ENCODE measurements around the gene SNAPC2. TPM values are rescaled to one million over a fixed set of nuclear protein-coding genes. Genes with fewer than 3 reads are reported as not detected.
"Not testable (repeated sequence)": the region's sequence is repeated elsewhere in the genome, so short reads cannot be mapped to it uniquely, and the experiment has no call there.

SNAPC2 gene
- total RNA-seq, 1 experiment from 2014 or later, result 42.4 TPM

DNA sequence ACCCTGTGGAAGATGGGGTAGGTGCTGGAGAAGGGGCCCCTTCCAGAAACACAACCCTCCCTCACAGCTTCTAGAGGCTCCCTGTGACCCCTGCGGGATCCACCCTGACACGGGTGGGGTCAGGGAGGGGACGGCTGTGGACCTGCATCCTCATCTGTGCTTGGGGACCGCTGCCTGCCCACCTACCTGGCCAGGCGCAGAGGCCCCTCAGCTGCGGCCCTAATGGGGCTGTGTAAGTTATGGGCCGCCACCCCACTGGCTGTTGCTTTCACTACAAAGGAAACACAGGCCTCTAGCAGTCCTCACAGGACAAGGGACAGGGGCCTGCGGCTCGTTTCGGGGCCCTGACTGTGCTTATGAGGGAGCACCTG is 12.8 kb downstream of the SNAPC2 start:
- no peak for DNase-seq (ENCODE audit: low read depth)

DNA sequence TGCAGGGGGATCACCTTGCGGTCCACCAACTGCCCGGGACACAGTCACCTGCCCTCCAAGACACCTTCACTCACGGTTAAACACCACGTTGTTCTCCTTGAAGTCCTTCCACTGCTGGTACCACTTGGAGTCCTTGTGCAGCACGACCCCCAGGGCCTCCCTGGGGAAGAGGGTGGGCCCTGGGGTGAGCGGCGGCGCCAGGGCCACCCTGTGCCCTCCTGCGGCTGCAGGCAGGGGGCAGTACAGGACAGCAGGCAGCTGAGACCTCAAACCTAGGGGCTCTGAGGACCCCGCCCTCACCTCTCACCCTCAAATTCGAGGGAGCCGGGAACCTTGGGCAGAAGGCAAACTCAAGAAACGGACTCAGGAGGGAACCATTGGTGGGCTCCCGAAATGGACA is 13.3 kb downstream of the SNAPC2 start:
- no peak for DNase-seq (ENCODE audit: low read depth)

DNA sequence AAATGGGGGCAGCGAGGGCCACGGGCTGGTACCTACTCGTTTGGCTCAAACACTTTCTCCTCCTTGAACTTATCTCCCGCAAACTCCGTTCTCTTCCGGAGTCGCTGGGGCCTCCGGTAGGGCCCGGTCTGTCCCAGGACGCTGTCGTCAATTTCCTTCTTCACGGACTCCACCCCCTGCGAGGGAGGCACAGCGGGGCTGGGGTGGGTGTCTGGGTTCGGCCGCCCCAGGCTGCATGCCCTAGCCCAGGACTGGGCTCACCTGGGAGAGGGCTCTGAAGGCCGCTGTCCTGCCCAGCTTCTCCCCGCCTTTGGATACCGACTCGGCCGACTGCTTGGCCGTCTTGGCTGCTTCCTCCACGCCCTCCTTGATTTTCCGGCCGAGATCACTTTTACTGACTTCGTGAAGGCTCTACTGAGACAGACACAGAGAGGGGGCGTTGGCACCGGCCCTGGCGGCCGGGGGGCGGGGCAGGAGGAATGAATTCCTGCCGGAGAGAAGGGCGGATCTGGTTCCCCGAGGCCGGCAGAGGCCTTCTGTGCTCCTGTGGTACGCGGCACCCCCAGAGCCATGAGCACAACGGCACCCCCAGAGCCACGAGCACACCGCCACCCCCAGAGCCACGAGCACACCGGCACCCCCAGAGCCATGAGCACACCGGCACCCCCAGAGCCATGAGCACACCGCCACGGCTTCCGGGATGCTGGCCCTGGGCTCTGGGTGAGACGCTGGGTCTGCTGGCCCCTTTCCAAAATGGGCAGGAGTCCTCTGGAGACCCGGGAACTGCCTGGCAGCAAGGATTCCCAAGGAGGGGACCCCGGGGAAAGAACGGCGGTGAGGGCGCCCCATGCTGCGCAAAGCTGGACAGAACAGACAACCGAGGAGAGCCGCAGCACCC is 13.9 kb downstream of the SNAPC2 start:
- no peak for DNase-seq (ENCODE audit: low read depth)

DNA sequence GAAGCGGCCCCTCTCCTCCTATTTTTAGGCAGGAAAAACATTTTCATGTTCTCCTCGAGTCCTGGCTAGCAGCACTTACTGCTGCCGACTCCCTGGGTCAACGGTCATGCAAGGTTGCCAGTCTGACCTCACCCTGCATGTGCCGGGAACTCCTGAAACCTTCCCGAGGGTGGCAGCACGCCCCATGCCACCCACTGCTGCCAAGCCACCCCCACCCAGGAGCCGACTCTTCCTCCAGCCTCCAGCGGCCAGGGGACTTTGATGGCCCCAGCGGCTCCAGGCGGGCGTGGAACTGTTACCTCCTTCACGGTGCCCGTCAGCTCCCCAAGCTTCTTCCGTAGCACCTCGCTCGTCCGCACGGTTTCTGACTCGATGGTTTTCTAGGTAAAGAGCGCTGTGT is 14.6 kb downstream of the SNAPC2 start:
- no peak for DNase-seq (ENCODE audit: low read depth)

DNA sequence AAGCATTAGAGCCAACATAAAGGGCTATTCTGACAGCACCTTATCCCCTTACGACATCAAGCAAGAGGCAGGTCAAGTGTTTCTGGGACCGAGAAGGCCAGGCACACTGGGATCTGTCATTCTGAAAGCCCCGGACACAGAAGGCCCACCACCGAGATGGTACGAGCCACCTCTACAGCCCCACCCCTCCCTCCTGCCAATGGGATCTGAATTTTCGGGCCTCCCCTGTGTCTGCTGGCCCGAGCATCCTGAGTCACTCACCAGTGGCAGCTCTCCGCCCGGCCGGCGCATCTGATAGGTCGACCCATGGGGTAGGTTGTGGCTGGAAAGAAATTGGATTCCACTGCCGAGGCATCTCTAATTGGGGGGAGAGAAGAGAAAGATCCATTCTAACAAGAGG is 20.7 kb downstream of the SNAPC2 start:
- no peak for DNase-seq (ENCODE audit: low read depth)

DNA sequence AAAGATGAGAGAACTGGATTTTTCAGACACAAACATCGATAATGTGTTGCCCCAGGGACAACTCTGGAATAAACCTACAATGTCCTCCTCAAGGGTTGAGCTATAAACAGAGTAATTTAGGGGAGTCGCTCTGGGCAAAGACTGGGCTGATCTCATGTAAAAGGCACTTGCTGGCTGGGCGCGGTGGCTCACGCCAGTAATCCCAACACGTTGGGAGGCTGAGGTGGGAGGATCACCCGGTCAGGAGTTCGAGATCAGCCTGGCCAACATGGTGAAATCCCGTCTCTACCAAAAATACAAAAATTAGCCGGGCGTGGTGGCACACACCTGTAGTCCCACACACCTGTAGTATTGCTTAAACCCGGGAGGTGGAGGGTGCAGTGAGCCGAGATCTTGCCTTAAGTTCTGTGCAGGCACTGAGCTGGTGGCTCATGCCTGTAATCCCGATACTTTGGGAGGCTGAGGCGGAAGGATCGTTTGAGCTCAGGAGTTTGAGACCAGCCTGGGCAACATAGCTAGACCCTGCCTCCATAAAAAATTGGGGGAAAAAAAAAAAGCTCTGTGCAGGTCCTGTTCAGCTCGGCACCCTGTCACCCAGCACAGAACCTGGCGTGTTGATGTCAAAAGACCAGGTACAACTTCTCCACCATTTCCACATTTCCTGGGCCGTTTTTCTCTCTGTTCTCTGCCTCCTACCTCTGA is 21.9 kb downstream of the SNAPC2 start:
- DNase-seq (ENCODE audit: low read depth), result no peak

DNA sequence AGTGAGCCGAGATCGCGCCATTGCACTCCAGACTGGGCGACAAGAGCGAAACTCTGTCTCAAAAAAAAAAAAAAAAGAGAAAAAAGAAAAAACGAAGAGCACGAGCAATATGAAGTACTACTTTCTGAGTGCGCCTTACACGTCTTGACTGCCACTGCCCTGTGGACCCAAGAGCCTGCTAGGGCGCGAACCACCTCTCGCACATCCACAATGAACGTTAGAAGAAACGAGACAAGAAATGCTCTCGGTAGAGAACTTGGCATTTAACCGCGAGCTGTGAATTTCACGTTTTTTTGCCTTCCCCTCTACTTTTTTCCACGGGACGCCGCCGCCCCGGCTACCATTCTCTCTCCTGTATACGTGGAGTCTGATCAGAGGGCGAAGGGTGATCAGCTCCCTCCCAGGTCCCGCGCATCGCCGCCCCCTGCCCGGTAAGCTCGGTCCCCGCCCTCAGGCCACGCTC is 22.9 kb downstream of the SNAPC2 start:
- DNase-seq (ENCODE audit: low read depth), result no peak

DNA sequence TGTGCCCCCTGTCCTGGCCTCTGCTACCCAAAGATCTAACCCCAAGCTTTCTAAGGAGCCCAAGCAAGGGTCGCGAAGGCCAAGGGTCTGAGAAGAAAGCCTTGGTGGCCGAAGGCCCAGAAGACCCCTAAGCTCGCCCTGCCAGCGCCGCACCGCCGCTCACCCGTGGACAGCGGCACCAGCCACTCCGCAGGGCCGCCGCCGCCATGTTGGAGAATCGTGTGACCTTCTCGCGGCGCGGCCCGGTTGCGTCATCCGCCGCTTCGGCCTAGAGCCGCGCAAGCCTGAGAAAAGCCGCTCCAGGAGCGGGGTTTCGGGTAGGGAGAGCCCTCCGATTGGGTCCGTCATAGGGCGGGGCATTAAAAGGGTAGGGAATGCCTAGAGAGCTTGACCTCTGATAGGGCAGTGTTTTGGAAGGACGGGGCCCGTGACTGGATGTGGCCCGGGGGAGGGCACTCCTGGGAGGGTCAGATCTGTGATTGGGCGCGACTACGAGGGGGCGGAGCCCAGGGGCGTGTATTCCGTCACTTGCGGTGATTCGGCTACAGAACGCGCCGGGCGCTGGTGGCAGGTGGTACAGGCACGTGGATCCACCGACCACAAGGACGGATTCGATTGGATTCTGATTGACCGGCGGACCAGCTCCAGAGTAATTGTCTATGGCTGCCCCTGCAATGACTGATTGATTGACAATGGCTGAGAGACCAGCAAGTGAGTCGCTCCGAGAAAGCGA is 23.5 kb downstream of the SNAPC2 start, which contains the start of gene TIMM44:
TIMM44 (minus strand) TSS at position 223 of the 733 bp plus-strand sequence; CDS start at position 208, 15 bp downstream.
- DNase-seq (ENCODE audit: low read depth), result peak; percentile 99

DNA sequence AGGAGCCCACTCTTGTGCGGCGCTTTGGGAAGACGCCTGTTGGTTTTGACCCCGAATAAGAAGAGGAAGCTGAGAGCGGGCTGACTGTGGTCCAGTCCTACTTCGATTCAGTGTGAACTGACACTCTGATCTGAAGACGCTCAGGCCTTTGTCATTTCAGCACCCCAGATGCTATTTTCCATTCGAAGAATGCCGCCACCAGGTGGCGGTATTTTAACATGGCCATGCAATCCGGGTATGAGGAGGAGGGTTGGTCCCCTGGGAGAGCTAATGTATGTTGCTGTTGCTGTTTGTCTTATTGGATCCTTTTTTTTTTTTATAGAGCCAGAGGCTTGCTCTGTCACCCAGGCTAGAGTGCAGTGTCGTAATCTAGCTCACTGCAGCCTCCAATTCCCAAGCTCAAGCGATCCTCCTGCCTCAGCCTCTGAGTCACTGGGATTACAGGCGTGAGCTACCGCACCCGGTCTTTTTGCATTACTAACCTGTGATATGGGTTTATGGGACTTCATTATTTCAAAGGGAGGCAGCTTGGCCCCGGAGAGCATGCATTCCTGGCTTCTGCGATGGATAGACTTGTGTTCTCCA is 24.1 kb downstream of the SNAPC2 start:
- peak; percentile 81 for DNase-seq (ENCODE audit: low read depth)

DNA sequence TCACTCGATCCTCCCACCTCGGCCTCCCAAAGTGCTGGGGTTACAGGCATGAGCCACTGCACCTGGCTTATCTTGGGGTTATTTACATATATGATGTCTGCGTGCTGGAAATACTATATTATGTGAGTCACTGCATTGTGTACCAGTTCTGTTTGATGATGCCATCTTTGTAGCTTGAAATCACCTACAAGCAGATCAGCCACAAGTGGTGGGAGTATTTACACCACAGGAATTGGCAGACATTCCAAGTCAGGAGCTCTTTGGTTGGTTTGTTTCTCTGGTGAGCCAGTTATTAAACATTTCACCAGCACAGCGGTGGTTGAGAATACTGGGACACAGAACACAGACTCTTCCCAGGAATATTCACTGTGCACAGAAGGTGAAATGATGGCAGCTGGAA is 27.8 kb downstream of the SNAPC2 start:
- peak; percentile 27 for DNase-seq (ENCODE audit: low read depth)

DNA sequence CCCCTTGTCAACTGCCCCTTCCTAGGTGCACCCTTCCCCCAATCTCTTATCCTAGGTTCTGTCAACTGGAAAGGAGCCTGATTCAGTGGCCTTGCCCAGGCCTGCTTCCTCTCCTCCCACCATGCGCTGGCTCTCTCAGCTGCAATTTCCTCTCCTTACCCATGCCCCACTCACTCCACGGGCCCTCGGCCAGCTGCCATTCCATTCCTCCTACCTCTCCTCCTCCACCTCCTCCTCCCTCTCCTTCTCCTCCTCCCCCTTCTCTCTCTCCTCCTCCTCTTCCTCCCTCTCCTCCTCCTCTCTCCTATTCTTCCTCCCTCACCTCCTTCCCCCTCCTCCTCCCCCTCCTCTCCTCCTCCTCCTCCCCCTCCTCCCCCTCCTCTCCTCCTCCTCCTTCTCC is 32.9 kb downstream of the SNAPC2 start:
- DNase-seq (ENCODE audit: low read depth), result peak; percentile 30

DNA sequence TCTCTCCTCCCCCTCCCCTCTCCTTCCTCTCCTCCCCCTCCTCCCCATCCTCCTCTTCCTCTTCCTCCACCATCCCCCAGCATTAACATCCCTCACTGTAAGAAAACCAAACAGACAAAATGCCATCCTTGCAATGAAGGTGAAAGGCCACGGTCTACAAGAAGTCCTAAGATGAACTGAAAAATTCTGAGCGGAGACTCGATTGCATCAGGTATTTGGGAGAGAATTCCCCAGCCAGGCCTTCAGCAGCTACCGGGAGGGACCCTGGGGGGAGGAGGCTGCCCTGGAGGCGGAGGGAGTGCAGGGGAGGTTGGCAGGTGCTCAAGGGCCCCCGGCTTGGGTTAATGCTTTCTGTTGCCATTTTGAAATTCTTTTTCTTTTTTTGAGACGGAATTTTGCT is 33.4 kb downstream of the SNAPC2 start:
- no peak for DNase-seq (ENCODE audit: low read depth)

DNA sequence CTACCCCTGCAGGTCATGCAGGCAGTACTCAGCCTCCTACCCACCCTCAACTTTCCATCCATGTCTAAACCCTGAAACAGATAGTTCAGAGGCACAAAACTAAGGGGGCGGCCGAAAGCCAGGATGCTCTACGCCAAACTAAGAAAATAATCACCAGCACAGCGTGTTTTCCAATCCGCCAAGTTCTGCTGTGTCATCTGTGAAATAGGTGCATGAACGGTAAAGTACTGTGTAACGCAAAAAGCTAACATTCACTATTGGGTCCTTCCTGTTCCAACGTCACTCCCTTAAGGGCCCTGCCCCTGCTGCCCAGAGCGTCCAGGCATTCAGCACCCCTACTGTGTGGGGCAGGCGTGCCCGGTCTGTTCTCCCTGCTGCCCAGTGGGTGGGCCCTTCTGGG is 35.6 kb downstream of the SNAPC2 start:
- no peak for DNase-seq (ENCODE audit: low read depth)

DNA sequence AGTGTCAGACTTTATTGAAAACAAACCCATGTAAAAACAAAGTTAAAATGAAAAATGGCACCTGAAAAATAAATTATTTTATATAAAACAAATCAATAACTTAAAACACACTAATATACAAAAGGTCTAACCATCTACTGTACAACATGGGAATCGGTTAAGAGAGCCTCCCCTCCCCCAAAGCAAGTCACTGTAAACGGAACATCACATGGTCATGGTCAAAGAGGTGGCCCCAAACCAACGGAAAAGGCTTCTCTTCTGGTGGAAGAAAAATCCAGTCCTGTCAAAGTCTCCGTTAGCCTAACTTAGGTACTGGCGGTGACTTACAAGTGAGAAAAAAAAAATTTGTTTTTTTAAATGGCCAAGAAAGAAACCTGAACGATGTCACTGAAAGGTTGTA is 39.1 kb downstream of the SNAPC2 start:
- DNase-seq (ENCODE audit: low read depth), result no peak

DNA sequence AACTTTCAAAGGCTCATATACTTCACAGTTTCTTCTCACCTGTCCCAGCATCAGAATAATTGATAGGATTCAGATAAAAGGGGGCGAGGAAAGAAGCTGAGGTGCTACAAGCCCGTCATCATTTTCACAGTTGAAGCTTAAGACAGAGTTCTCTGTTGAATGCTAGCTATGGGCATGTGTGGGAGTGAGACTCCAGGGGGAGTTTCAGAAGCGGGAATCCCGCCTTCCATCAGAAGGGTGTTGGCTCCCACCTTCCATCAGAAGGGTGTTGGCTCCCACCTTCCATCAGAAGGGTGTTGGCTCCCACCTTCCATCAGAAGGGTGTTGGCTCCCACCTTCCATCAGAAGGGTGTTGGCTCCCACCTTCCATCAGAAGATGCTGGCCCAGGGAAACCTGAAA is 40.9 kb downstream of the SNAPC2 start:
- DNase-seq (ENCODE audit: low read depth), result not testable (repeated sequence)

DNA sequence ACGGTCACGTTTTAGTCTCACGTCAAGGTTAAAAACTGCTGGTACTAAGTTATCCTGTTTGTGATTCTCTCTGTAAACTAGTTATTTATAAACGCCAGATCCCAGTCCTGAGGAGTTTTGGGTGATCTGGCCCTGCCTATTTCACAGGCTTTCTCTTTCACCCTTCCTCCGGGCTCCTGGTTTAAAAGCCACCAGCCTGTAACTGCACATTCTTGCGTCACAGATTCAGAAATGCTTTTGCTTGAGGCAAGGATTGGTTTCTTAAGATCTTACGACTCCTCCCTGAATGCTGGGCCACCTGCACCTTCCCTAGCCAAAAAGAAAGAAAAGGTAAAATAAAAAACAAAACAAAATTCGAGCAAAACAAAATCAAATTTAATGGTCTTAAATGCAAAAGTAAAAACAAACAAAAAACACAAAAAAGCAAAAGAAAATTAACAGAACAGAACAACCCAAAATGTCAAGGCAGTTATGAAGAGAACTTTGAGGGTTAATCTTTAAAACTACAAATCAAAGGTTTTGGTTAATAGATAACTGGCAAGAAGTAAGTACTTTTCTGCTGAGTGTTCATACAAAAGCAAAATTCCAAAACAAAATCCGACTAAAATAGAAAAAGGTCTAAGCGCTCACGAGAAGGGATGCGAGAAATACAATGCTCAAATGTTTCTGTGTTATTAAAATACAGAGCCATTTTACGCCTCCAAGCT is 41.9 kb downstream of the SNAPC2 start:
- DNase-seq (ENCODE audit: low read depth), result no peak

DNA sequence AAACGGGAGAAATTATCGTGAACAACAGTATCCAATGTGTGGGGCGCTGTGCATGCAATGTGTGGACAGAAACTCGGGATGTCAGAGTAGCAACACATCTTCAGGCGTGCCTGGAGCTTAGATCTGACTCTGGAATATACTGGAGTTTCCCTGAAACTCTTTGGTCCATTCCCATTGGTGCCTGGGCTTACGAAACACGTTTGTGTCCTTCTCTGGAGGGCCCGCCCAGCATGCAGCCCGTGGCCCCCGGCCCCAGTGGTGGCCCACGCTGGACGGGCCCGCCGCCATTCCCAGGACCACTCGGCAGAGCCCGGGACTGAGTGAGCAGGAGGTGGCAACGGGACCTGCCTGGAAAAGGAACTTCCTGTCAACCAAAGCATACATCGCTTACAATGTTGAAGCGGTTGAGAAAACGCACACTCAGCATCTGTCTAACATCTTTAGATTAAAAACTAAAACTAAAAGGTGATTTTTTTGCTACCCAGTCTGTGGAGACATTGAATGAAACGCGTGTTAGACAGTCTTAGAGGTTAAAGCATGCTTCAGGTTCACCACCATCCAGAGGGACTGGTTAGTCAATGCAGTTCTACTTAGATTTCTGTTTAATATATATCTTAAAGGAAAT is 42.6 kb downstream of the SNAPC2 start:
- DNase-seq (ENCODE audit: low read depth), result no peak

DNA sequence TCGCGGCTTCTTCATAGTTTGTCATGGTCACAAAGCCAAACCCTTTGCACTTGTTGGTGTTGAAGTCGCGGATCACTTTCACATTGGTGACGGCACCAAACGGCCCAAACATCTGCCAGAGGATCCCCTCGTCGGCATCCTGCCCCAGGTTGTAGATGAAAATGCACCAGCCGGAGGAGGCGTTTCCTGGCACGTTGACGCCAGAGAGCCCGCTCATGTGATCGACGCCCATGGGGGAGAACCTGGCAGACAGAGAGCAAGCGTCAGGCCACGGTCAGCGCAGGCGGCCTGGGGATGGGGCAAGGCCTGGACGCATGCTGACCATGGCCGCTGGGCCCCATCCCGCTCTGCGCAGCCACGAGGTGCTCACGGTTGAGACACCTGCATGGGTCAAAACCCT is 43.4 kb downstream of the SNAPC2 start:
- no peak for DNase-seq (ENCODE audit: low read depth)

DNA sequence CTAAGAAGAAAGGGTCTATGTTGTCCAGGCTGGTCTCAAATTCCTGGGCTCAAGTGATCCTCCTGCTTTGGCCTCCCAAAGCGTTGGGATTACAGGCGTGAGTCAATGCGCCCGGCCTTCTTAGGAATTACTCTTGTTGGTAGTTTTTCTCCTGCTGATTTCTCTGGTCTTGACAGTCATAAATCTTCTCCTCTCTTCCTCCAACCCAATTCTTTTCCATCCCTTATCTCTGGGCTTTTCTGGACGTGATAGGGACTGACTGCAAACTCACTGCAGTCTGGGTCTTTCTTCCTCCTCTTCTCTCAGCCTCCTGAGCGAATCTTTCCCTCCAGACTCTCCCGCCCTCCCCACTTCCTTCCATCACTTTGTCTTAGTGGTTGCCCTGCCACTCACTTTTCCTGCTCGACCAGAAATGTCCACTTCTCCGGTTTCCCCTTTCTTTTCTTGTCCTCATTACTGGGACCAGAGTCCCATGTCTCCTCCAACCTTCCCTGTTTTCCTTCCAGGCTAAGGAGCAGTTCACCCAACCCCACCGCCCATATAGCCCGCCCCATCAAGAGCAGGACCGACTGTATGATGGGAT is 45.2 kb downstream of the SNAPC2 start:
- no peak for DNase-seq (ENCODE audit: low read depth)
